ENCODE results near the gene ZNF500.

Gene ZNF500

DNA sequence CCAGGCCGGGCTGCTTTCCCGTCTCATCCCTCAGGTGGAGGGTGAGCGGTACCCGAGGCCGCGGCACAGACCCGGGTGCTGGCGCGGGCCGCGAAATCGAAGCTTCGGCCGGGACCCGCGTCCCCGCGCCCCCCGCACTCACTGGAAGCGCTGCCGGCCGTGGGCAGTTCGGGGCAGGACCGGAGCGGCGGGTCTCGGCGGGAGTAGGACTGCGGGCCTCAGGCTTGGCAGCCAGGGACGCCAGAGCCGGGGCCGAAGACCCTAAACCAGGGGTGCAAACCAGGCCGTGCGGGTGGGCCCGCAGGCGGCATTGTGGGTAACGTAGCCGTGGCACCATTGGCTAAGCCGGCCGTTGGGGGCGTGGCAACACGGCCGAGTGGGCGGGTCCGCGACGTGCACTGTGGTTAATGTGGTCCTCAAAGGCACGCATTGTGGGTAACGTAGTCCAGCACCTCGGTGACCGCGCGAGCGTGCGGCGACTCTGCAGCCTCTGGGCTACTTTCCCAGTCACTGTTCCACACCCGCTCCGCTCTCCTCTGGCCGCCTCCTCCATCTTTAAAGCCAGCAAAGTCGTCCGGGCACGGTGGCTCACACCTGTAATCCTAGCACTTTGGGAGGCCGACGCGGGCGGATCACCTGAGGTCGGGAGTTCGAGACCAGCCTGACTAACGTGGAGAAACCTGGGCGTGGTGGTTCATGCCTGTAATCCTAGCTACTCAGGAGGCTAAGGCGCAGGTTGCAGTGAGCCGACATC is at the start of gene ZNF500:
ZNF500 (minus strand) TSS at position 288 of the 754 bp plus-strand sequence. CDS start 1,184 bp downstream, outside the sequence.
- peak; percentile 94 to 95 for DNase-seq (ENCODE audit: low read depth in 2 of 2)

DNA sequence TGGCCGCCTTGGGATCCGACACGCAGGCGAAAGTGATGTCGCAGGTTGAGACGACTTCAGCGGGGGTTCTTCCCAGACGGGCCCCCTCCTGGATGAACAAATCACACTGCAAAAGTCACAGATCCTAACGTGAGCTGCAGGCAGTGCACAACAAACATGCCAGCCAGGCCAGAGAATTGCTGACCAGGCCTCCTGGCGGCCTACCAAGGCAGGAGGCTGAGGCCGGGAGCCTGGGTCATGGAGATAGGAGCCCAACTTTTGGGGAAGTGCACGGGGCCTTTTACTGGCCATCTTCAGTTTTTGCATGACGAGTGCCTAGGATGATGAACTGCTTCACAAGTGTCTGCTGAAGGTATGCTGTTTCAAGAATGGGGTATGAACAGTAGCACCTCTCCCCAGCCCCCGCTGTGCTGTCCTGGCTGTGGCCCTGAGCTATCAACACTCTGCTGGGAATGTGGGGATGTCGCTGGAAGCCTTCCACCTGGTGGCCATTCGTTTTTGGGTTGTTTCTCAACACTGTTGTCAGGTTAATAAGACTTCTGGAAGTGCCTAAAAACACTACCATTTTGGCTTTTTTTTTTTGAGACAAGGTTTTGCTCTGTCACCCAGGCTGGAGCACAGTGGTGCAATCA is 47.7 kb upstream of the ZNF500 start:
- no peak for DNase-seq (ENCODE audit: low read depth in 2 of 2)

GRCh38 chr16:4814046-4814445 is 47.1 kb upstream of the ZNF500 start:
- no peak for DNase-seq (ENCODE audit: low read depth in 2 of 2)

- DNase-seq (ENCODE audit: low read depth in 2 of 2) = no peak
Measured at GRCh38 chr16:4813251-4814003, 46.5 kb upstream of the ZNF500 start.

DNA sequence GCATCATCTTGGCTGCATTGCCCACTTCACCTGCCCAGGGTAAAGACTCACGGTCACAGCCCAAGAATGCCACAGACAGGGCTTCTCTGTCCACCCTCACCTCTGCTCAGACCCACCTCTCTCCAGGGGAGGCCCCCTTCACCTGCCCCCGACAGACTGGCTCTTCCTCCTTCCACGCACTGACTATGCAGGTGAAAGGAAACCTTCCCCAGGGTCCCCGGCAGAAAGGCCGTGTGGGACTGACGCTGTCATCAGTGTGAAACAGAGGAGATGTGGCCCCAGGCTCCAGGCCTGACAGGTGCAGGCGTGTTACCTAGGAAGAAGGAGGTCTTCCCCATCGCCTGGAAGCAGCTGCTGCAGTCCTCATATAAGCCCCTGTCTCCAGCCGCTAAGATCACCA is 44.8 kb upstream of the ZNF500 start:
- no peak for DNase-seq (ENCODE audit: low read depth in 2 of 2)

- DNase-seq (ENCODE audit: low read depth in 2 of 2) = no peak
Measured at GRCh38 chr16:4811242-4811641, 44.3 kb upstream of the ZNF500 start.

DNA sequence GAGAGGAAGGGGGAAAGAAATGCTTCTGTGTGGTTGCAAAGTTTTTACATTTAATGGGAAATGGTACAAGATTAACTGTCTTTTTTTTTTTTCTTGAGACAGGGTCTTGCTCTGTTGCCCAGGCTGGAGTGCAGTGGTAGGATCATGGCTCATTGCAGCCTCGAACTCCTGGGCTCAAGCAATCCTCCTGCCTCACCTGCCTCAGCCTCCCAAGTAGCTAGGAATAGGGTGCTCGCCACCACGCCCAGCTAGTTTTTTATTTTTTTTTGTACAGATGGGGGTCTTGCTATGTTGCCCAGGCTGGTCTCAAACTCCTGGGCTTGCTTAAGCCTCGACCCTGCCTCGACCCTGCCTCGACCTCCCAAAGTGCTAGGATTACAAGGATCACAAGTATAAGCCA is 39.3 kb upstream of the ZNF500 start:
- DNase-seq (ENCODE audit: low read depth in 2 of 2) = no peak

DNA sequence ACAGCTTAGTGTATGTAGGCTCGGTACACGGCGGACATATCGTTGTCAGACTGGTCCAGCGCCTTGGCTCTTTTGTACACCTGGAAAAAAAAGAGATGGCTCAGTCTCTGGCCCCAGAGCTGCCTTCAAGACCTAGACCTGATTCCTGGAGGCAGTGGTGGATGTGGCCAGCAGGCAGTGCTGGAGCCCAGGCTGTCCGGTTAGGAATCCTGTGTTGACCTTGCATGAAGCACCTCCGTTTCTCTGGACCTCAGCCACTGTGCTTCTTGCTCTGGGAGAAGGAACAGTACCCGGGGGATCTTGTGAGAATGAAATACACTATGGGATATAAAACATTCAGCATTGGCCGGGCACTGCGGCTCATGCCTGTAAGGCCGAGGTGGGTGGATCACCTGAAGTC is 38.3 kb upstream of the ZNF500 start:
- DNase-seq (ENCODE audit: low read depth in 2 of 2) = no peak

DNA sequence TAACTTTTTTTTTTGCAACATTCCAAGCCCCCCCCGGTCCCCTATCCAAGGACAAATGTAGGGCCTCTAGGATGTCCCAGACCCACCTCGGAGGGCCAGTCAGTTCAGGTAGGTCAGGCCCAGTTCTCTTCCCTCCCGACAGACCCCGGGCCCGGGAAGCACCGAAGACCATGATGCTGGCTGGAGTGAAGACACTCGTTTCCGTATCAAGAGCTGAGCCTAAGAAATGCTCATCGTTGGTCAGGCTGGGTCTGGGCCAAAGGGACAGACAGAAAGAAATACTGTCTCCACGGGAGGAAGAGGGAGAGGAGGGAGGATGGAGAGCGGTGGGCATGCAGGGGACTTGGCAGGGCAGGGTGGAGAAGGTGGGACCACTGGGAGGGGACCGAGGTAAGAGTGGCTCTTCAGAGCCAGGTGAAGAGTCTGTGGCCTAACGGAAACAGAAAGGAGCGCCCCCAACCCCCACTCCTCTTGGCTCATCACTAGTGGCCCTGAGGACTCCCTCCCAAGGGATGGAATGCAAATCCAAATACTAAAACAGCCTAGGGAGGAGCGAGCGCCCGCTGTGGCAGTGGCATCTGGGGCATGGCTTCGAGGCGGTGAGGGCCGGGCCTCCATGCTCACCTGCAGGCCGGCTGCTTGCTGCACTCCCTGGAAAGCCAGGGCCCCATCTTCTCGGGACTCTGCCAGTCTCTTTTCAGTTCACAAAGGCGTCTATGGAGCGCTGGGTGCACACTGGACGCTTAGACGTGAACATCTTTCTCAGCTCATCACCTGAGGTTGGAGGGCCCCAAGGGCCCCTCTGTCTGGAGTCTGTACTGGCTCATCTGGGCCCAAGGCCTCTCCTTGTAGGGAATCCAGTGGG is 37.2 kb upstream of the ZNF500 start:
- DNase-seq (ENCODE audit: low read depth in 2 of 2) = no peak

GRCh38 chr16:4803401-4803844 is 36.5 kb upstream of the ZNF500 start:
- DNase-seq (ENCODE audit: low read depth in 2 of 2) = no peak

DNA sequence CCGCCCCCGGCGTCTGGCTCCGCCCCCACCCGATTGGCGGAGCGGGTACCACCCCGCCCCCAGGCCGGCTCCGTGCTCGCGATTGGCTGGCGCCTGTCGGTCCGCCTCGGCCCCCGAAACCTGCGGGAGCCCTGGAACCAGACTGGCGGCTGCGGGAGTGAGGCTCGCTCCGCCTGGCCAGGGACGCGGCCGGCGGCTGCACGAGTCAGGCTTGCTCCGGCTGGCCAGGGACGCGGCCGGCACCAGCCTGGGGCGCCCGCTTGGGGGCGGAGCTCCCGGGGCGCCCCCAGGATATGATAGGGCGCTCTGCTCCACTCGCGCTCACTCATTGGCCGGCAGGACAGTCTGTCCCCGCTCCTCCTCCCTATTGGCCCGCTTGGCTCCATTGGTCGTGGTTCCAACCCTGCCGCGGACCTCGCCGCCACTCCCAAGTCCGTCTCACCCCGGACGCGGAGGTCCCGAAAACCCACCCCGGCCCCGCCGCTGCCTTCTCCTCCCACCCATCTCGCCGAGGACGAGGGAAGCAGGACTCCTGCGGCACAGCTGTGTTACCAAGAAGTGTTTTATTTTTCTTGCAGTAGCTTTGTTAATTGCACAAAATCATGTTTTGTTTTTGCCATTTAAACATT is 35.8 kb upstream of the ZNF500 start:
- peak; percentile 69 to 83 for DNase-seq (ENCODE audit: low read depth in 2 of 2)

DNA sequence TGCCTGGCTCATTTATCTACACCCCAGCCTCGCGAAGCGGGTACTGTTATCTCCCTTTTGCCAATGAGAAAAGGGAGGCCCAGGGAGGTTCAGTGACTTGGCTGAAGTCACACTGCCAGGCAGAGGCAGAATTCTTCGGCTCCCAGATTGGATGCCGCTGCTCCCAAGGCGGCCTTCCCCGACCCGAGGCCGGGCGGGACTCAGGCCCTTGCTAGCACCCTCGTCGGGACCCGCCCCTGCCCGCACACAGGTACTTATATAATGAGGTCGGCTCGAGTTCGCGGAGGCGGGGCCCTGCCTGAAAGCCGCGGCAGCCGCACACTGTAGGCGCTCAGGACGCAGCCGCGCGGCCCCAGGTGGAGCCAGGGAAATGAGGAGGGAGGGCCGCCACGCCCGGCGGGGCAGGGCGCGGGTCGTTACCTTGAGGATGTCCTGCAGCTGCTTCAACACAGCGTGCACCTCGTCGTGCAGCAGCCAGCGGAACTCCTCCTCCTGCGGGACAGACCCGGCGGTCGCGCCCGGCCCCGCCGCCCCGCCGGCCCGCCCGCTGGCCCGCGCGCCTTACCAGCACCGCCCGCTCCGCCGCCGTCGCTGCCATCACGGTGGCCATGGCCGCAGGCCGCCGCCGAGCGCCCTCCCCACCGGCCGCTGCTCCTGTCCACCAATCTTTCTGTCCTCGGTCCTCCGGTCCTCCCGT is 35.1 kb upstream of the ZNF500 start, which contains the start of gene ROGDI:
ROGDI (minus strand) TSS at position 672 of the 697 bp plus-strand sequence; CDS start at position 610, 62 bp downstream.
- peak; percentile 36 to 66 for DNase-seq (ENCODE audit: low read depth in 2 of 2)

- DNase-seq (ENCODE audit: low read depth in 2 of 2) = no peak
Measured at GRCh38 chr16:4801051-4801961, 34.3 kb upstream of the ZNF500 start.

DNA sequence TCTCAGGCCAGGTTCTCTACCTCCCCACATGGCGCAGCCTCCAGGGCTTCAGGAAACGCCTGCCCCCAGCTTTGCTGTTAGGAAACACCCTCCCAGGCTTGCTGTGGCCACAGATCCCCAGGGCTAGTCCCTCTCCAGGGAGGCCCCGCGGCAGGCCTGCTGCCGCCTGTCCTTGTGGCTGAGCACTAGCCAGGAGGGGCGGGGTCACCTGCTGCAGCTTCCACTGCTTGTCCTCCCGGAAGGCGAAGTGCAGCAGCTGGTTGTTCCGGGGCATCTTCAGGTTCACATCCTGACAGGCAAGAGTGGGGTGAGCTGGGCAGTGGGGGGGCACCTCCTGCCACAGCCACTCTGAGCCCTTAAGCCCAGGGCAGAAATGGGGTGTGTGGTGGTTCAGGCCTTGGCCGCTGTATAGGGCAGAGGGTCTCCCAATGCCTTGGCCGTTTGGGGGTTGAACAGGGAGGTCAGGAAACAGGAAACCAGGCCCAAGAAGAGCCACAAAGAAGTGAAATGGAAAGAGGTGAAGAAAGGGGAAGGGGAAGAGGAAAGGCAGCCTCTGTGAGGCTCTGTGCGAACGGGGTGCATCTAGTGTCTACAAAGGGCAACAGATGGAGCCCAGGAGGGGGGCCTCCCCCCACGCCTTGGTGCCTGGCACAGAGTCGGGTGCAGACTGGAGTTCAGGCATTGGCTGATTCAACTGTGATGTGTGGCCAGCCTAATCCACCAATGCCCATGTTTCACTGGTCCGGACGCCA is 33.5 kb upstream of the ZNF500 start:
- DNase-seq (ENCODE audit: low read depth in 2 of 2) = no peak

- DNase-seq (ENCODE audit: low read depth in 2 of 2) = no peak
Measured at GRCh38 chr16:4799171-4799855, 32.4 kb upstream of the ZNF500 start.

- no peak for DNase-seq (ENCODE audit: low read depth in 2 of 2)
Measured at GRCh38 chr16:4798456-4798855, 31.5 kb upstream of the ZNF500 start.

DNA sequence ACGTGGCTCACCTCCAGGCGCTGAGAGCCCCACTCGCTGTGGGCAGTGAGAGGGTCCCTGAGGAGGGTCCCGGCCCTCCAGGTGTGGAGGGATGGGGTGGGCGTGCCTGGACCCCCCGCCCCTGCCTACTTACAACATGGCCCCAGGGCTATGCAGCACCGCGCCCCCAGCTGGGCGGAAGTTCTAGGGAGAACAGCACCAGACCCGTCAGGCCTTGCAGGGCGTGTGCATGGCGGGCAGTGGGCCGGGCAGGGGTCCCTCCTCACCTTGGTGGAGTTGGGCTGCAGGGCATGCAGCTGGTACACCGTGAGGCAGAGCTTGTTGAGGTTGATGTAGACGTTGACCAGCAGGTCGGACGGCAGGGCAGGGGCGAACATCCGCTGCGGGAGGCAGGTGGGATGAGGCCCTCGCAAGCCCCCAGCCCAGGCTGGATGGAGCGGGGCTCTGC is 30.9 kb upstream of the ZNF500 start:
- DNase-seq (ENCODE audit: low read depth in 2 of 2) = no peak
